Neural crest cell (in vitro differentiated cells): ENCODE results near the gene CCDC174. TPM values are rescaled to one million over a fixed set of nuclear protein-coding genes. Genes with fewer than 3 reads are reported as not detected.

Experiments
- DNase-seq: peaks from one replicate; pipeline ENCODE4 v3.0.0; 2021; ENCODE audit warnings: low read depth, mixed read lengths, low spot score
- H3K27ac Mint-ChIP-seq: one replicate; pipeline ENCODE4 v1.8.0; 2021; ENCODE audit warnings: mild to moderate bottlenecking, mixed read lengths; ENCODE audit not compliant: unreplicated experiment
- H3K27me3 Mint-ChIP-seq: 2 replicates; pipeline ENCODE4 v1.8.0; 2021; ENCODE audit warnings: low read depth, mild to moderate bottlenecking, mixed read lengths
- H3K36me3 Mint-ChIP-seq: 2 replicates; pipeline ENCODE4 v1.8.0; 2021; ENCODE audit warnings: low read depth, mild to moderate bottlenecking, mixed read lengths
- H3K4me1 Mint-ChIP-seq: 2 replicates; pipeline ENCODE4 v1.8.0; 2021; ENCODE audit warnings: mixed read lengths
- H3K4me3 Mint-ChIP-seq: one replicate; pipeline ENCODE4 v1.8.0; 2021; ENCODE audit warnings: mild to moderate bottlenecking, mixed read lengths
- H3K9me3 Mint-ChIP-seq: 2 replicates; pipeline ENCODE4 v1.8.0; 2021; ENCODE audit warnings: mixed read lengths
- CTCF ChIP-seq: fragments of 200-600 bp; sonication (generic); conservative IDR thresholded peaks from 2 replicates; pipeline ENCODE4 v1.5.0; 2021; ENCODE audit warnings: antibody characterized with exemption, mild to moderate bottlenecking
- total RNA-seq: library from RNA; stranded (reverse); gene quantifications from 2 replicates; pipeline ENCODE4 v1.2.1, GENCODE V29; 2021

CCDC174 gene
- total RNA-seq, 1 donor from 2014 or later = 18.5 TPM

DNA sequence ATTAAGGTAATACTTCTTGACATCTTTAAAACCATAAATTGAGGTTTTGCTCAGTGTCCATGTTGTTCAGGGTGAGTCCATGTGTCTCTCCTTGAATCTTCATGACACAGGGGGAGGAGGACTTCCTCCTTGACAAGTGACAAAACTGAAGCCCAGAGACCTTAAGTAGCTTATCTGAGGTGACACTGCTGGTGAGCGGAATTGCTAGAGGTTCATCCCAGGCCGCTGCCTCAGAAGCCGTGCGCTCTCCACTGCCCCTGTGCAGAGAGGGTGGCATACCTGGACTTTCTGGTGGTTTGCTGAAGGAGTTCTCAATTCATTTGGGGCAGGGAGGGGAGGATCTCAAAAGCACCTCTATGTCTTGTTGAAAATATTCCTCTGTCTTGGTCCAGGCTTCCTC is 23.2 kb upstream of the CCDC174 start:
- Mint-ChIP-seq H3K27me3 (no peaks in the 10 kb centered on the region), H3K4me1 (peaks cover 34% of the 10 kb centered on the region), H3K9me3 (no peaks in the 10 kb centered on the region), H3K36me3 (no peaks in the 10 kb centered on the region), H3K4me3 (no peak overlapping the region), H3K27ac (no peak overlapping the region)
- DNase-seq = no peak
- TF ChIP-seq CTCF = no peak

GRCh38 chr3:14630404-14631100 is 21.0 kb upstream of the CCDC174 start:
- Mint-ChIP-seq H3K27ac (no peak overlapping the region), H3K27me3 (peaks cover 3% of the 10 kb centered on the region)

GRCh38 chr3:14631101-14631497 is 20.5 kb upstream of the CCDC174 start:
- Mint-ChIP-seq H3K4me3 (no peak overlapping the region), H3K36me3 (no peaks in the 10 kb centered on the region), H3K4me1 (peaks cover 27% of the 10 kb centered on the region), H3K27me3 (peaks cover 5% of the 10 kb centered on the region), H3K9me3 (no peaks in the 10 kb centered on the region), H3K27ac (peak overlapping the region; percentile 69)
- no peak for DNase-seq
- no peak for TF ChIP-seq CTCF

More at GRCh38 chr3:14630404-14631100, 21.0 kb upstream of the CCDC174 start:
- H3K36me3 Mint-ChIP-seq = no peaks in the 10 kb centered on the region
- no peak for TF ChIP-seq CTCF
- H3K9me3 Mint-ChIP-seq = no peaks in the 10 kb centered on the region
- H3K4me1 Mint-ChIP-seq = peaks cover 27% of the 10 kb centered on the region
- DNase-seq = no peak
- no peak overlapping the region for H3K4me3 Mint-ChIP-seq

GRCh38 chr3:14631687-14632441 is 19.7 kb upstream of the CCDC174 start:
- Mint-ChIP-seq H3K27ac (peak overlapping the region; percentile 69), H3K4me3 (no peak overlapping the region), H3K4me1 (peaks cover 26% of the 10 kb centered on the region), H3K27me3 (peaks cover 13% of the 10 kb centered on the region), H3K36me3 (no peaks in the 10 kb centered on the region), H3K9me3 (no peaks in the 10 kb centered on the region)
- no peak for TF ChIP-seq CTCF
- DNase-seq = no peak

GRCh38 chr3:14632442-14632930 is 19.1 kb upstream of the CCDC174 start:
- no peak overlapping the region for H3K27ac Mint-ChIP-seq
- no peak for DNase-seq
- no peaks in the 10 kb centered on the region for H3K36me3 Mint-ChIP-seq
- peaks cover 17% of the 10 kb centered on the region for H3K27me3 Mint-ChIP-seq
- no peaks in the 10 kb centered on the region for H3K9me3 Mint-ChIP-seq
- peaks cover 19% of the 10 kb centered on the region for H3K4me1 Mint-ChIP-seq
- TF ChIP-seq CTCF = no peak
- no peak overlapping the region for H3K4me3 Mint-ChIP-seq
